ENCODE results near the gene C14orf93.
"Not testable (repeated sequence)": the region's sequence is repeated elsewhere in the genome, so short reads cannot be mapped to it uniquely, and the experiment has no call there.

Gene C14orf93

GRCh38 chr14:22973217-22974032, 36.5 kb downstream of the C14orf93 start:
- DNase-seq (ENCODE audit: low read depth) = peak; percentile 19

- DNase-seq (ENCODE audit: low read depth) = no peak
These were observed 37.5 kb downstream of the C14orf93 start for GRCh38 chr14:22972313-22972930.

GRCh38 chr14:22971152-22971551, 38.8 kb downstream of the C14orf93 start:
- DNase-seq (ENCODE audit: low read depth) = no peak

GRCh38 chr14:22966783-22967269, 43.1 kb downstream of the C14orf93 start:
- DNase-seq (ENCODE audit: low read depth) = no peak

GRCh38 chr14:22965916-22966782, 43.8 kb downstream of the C14orf93 start:
- not testable (repeated sequence) for DNase-seq (ENCODE audit: low read depth)

GRCh38 chr14:22962061-22962676, 47.8 kb downstream of the C14orf93 start:
- no peak for DNase-seq (ENCODE audit: low read depth)

- DNase-seq (ENCODE audit: low read depth) = no peak
These were observed 54.0 kb downstream of the C14orf93 start for GRCh38 chr14:22955702-22956569.

GRCh38 chr14:22952418-22952817, 57.5 kb downstream of the C14orf93 start:
- no peak for DNase-seq (ENCODE audit: low read depth)

- DNase-seq (ENCODE audit: low read depth) = not testable (repeated sequence)
These were observed 58.1 kb downstream of the C14orf93 start for GRCh38 chr14:22951795-22952194.

- no peak for DNase-seq (ENCODE audit: low read depth)
These were observed 64.3 kb downstream of the C14orf93 start for GRCh38 chr14:22945642-22946041.

- DNase-seq (ENCODE audit: low read depth) = no peak
These were observed 70.3 kb downstream of the C14orf93 start for GRCh38 chr14:22939684-22940083.
